ENCODE measurements around the gene ARHGDIG.

- no peak for TF ChIP-seq EZH2 (IDR thresholded peaks at IDR 0.05; ENCODE audit: borderline replicate concordance, low read length)
- TF ChIP-seq, protein P1, sequence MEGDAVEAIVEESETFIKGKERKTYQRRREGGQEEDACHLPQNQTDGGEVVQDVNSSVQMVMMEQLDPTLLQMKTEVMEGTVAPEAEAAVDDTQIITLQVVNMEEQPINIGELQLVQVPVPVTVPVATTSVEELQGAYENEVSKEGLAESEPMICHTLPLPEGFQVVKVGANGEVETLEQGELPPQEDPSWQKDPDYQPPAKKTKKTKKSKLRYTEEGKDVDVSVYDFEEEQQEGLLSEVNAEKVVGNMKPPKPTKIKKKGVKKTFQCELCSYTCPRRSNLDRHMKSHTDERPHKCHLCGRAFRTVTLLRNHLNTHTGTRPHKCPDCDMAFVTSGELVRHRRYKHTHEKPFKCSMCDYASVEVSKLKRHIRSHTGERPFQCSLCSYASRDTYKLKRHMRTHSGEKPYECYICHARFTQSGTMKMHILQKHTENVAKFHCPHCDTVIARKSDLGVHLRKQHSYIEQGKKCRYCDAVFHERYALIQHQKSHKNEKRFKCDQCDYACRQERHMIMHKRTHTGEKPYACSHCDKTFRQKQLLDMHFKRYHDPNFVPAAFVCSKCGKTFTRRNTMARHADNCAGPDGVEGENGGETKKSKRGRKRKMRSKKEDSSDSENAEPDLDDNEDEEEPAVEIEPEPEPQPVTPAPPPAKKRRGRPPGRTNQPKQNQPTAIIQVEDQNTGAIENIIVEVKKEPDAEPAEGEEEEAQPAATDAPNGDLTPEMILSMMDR (conservative IDR thresholded peaks at IDR 0.05 in 1 of 2, IDR thresholded peaks at IDR 0.05 in 1 of 2; ENCODE audit: extremely low read depth in 1 of 2, insufficient read depth in 1 of 2, low read depth in 1 of 2, low read length in 2 of 2) = no peak
These were observed 12.8 kb downstream of the ARHGDIG start for GRCh38 chr16:293043-293775.

All from mammary epithelial cell (primary cell).